Measurements from ENCODE around the gene HBA1. TPM values are rescaled to one million over a fixed set of nuclear protein-coding genes. Genes with fewer than 3 reads are reported as not detected.

Gene HBA1
- total and polyA plus RNA-seq, 2 of the 4 experiments (the other 2 are of a cell fraction) = 0.21 TPM; not detected in 1

GRCh38 chr16:144797-145252, 31.7 kb upstream of the HBA1 start:
- Histone ChIP-seq H4K91ac (ENCODE audit: insufficient read depth, low read depth, low read length) (no peak overlapping the region), H4K8ac (ENCODE audit: low read depth in 2 of 2, low read length in 2 of 2) (no peak overlapping the region), H3K4me2 (ENCODE audit: low read depth, low read length) (no peak overlapping the region), H3K27me3 (ENCODE audit: control insufficient read depth, insufficient read depth, low read length) (no peaks in the 10 kb centered on the region), H3K23ac (ENCODE audit: low read depth, low read length) (no peak overlapping the region), H3K56ac (ENCODE audit: extremely low read depth, insufficient read depth, low read length) (no peak overlapping the region), H3K79me1 (ENCODE audit: low read depth in 1 of 2, low read length in 2 of 2) (no peaks in the 10 kb centered on the region), H3K27ac (ENCODE audit: insufficient read depth, low read length) (no peak overlapping the region), H3K4ac (ENCODE audit: low read depth, low read length) (no peak overlapping the region), H2BK120ac (ENCODE audit: low read depth, low read length) (no peak overlapping the region), H3K4me1 (ENCODE audit: control insufficient read depth, insufficient read depth, low read length) (peaks cover 8% of the 10 kb centered on the region; the same call in 1 of the 2 replicates), H3K14ac (replicated peaks; ENCODE audit: low read depth, low read length) (no peak overlapping the region), H3K18ac (ENCODE audit: low read depth, low read length) (no peak overlapping the region), H3K36me3 (ENCODE audit: control insufficient read depth, insufficient read depth, low read length) (no peaks in the 10 kb centered on the region), H2BK15ac (ENCODE audit: low read depth, low read length) (no peak overlapping the region), H2BK5ac (ENCODE audit: low read depth, low read length, poor library complexity, severe bottlenecking) (no peak overlapping the region), H3K9me3 (ENCODE audit: control insufficient read depth, insufficient read depth, low read length) (no peaks in the 10 kb centered on the region), H2BK20ac (ENCODE audit: low read depth, low read length) (no peak overlapping the region), H3K9me1 (ENCODE audit: insufficient read depth, low read length) (peaks cover 6% of the 10 kb centered on the region; the same call in 1 of the 2 replicates), H2AK9ac (replicated peaks; ENCODE audit: low read depth, low read length, poor library complexity) (no peak overlapping the region), H4K20me1 (ENCODE audit: insufficient read depth, low read length) (no peaks in the 10 kb centered on the region), H3K4me3 (ENCODE audit: insufficient read depth, low read depth, low read length) (no peak overlapping the region), H4K5ac (ENCODE audit: low read depth, low read length) (no peak overlapping the region), H2AK5ac (ENCODE audit: low read depth, low read length) (no peak overlapping the region), H3K9ac (ENCODE audit: low read depth, low read length) (no peak overlapping the region), H2AFZ (replicated peaks; ENCODE audit: low read length, poor library complexity) (no peak overlapping the region)
- in situ Hi-C loops (cut with MboI; ENCODE audit: low sequenced_read_pairs) = no loop called here
- no peak for ATAC-seq (ENCODE audit: low read depth)
- WGBS, 2 experiments (ENCODE audit: extremely low coverage in 2 of 2, insufficient read length in 1 of 2) = 87% methylated on average over 6 of the region's 14 CpGs; no CpG with 5 or more reads in 1 of the 2 experiments
- TF ChIP-seq CEBPB (IDR thresholded peaks at IDR 0.05; ENCODE audit: low read depth, low read length) = peak; percentile 31; the same call in 1 of the 2 replicates
- TF ChIP-seq RAD21 (IDR thresholded peaks at IDR 0.05; ENCODE audit: low read length) = no peak
- BruUV-seq (replicated peaks) = no TSS peak
- DNase-seq = no peak
- CTCF ChIA-PET = no interaction called here
- POLR2A ChIA-PET (ENCODE audit: unreplicated experiment) = no interaction called here
- intact Hi-C loops (cut with micrococcal nuclease) = no loop called here
- dilution Hi-C loops (cut with HindIII; ENCODE audit: low sequenced_read_pairs, unreplicated experiment) = no loop called here
